ENCODE measurements around the gene PHF21A. TPM values are rescaled to one million over a fixed set of nuclear protein-coding genes. Genes with fewer than 3 reads are reported as not detected.

PHF21A gene
- total RNA-seq, 2 experiments from 2014 or later: 40.4 to 42.6 TPM

DNA sequence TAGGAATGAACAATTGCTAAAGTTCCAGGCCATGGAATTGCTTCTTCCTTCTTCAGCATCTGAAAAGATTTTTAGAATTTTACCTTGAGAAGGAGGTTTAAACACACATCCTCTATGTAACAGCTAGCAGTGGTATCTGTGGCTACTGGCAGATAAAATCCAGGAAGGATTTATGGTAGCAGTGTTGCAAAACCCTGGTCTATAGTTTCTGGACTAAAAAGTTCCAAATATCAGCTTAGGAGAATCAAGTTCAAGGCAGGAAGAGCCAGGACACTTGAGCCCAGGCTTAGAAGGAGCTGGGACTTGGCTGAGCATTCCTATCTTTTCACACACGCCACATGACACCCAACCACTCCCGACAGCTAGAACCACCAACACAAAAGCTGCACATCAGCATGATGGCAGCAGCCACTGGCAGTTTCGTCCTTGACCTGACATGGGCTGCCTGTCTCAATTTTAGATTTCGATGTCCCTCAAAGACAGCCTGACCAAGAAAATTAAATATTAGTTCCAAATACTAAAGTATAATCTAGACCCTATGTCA, 184.7 kb downstream of the PHF21A start:
- peaks cover 4% of the 10 kb centered on the region for H3K4me1 Mint-ChIP-seq (ENCODE audit: low read depth)

GRCh38 chr11:45935349-45936064, 185.7 kb downstream of the PHF21A start:
- H3K27ac Mint-ChIP-seq: no peak overlapping the region
- peaks cover 7% of the 10 kb centered on the region for H3K4me1 Mint-ChIP-seq (ENCODE audit: low read depth)
- no peak for DNase-seq
- H3K27me3 Mint-ChIP-seq (ENCODE audit: low read depth): no peaks in the 10 kb centered on the region
- CTCF ChIA-PET: interaction anchor here (1.2 kb wide), 1 partner anchor 31 kb away, joined by 3 read pairs; no protein-coding TSS in a partner anchor
- no peaks in the 10 kb centered on the region for H3K36me3 Mint-ChIP-seq (ENCODE audit: low read depth)
- intact Hi-C loops (cut with micrococcal nuclease): no loop called here
- no peaks in the 10 kb centered on the region for H3K9me3 Mint-ChIP-seq
- H3K4me3 Mint-ChIP-seq: no peak overlapping the region

More for the DNA sequence above, 184.7 kb downstream of the PHF21A start:
- DNase-seq: no peak
- no peak overlapping the region for H3K27ac Mint-ChIP-seq
- intact Hi-C loops (cut with micrococcal nuclease): no loop called here
- no peaks in the 10 kb centered on the region for H3K27me3 Mint-ChIP-seq (ENCODE audit: low read depth)
- no peak overlapping the region for H3K4me3 Mint-ChIP-seq
- no peaks in the 10 kb centered on the region for H3K9me3 Mint-ChIP-seq
- CTCF ChIA-PET: interaction anchor here (1.2 kb wide), 1 partner anchor 29 kb away, joined by 5 read pairs; no protein-coding TSS in a partner anchor
- H3K36me3 Mint-ChIP-seq (ENCODE audit: low read depth): no peaks in the 10 kb centered on the region

DNA sequence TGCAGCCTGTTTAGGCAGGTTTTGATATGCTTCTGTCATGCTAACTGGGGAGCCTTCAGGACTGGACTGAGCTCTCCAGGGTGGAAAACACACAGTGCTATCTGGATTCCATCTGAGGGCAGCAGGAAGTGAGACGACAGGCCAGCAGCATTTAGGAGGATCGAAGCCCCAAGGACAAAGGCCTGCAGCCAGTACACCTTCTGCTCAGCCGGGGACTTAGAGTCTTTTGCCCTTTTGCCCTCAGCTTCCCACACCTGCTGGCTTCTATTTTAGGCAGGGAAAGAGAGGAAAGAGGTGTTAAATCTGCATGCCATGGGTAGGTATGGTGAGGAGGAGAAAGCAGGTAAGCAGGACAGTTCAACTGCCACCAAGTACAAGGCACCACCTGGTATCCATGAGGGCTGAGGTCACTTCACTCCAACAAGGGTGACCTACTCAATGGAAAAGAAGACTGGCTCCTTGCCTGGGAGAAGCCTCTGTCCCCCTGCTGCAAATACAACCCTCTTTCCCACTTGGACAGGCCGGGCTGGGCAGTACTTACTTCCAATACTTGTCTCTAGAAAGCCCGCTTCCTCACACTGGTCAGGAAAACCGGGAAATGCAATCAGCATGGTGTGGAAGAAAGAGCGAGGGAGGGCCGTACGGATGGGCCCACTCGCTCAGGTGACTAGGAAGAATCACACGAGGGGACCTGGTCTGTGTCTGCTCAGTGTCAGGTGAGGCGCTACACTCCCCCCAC, 186.5 kb downstream of the PHF21A start:
- Mint-ChIP-seq H3K36me3 (ENCODE audit: low read depth) (no peaks in the 10 kb centered on the region), H3K27ac (no peak overlapping the region)
- intact Hi-C loops (cut with micrococcal nuclease): no loop called here

DNA sequence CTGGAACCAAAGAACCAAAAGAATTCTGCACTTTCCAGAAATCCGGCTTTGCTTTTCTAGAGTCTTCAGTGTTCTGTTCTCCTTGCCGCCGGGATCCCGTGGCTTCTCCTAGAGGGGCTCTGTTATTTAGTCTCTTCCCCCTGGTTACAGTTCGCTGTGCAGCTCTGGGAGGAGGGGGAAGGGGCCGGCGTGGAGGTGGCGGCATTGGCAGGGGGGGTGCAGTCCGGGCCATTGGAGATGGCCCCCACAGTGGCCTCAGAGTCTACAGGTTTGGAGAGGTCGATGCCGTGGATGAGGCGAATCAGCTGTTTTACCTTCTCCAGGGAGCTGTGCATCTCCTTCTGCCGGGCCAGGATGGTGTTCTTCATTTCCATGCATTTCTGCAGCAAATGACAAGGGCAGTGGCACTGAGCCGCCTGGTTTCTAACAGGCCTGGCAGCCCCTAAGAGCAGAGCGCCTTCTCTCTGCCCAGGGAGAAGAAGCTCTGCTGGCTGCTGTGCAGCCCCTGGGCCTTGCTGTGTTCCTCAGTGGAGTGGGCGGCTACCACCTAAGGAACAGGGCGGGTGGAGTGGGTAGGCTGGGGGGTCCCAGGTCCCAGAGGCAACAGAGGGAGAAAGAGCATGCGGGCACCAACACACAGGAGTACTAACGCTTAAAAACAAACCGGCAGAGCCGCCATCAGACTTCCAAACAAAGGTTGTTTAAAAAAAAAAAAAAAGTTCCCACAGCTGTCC, 187.2 kb downstream of the PHF21A start:
- no peaks in the 10 kb centered on the region for H3K9me3 Mint-ChIP-seq
- no peaks in the 10 kb centered on the region for H3K27me3 Mint-ChIP-seq (ENCODE audit: low read depth)
- H3K36me3 Mint-ChIP-seq (ENCODE audit: low read depth): no peaks in the 10 kb centered on the region
- H3K4me1 Mint-ChIP-seq (ENCODE audit: low read depth): peaks cover 19% of the 10 kb centered on the region
- CTCF ChIA-PET: no interaction called here
- no peak overlapping the region for H3K4me3 Mint-ChIP-seq
- H3K27ac Mint-ChIP-seq: no peak overlapping the region
- no peak for DNase-seq
- intact Hi-C loops (cut with micrococcal nuclease): no loop called here

More for the DNA sequence above, 186.5 kb downstream of the PHF21A start:
- no peaks in the 10 kb centered on the region for H3K27me3 Mint-ChIP-seq (ENCODE audit: low read depth)
- H3K4me3 Mint-ChIP-seq: no peak overlapping the region
- DNase-seq: no peak
- CTCF ChIA-PET: interaction anchor here (1.2 kb wide), 1 partner anchor 32 kb away, joined by 3 read pairs; no protein-coding TSS in a partner anchor
- peaks cover 15% of the 10 kb centered on the region for H3K4me1 Mint-ChIP-seq (ENCODE audit: low read depth)
- H3K9me3 Mint-ChIP-seq: no peaks in the 10 kb centered on the region

- H3K27me3 Mint-ChIP-seq (ENCODE audit: low read depth): no peaks in the 10 kb centered on the region
- H3K4me3 Mint-ChIP-seq: no peak overlapping the region
- no peaks in the 10 kb centered on the region for H3K36me3 Mint-ChIP-seq (ENCODE audit: low read depth)
- intact Hi-C loops (cut with micrococcal nuclease): no loop called here
- peak overlapping the region; percentile 41 for H3K27ac Mint-ChIP-seq
- no peaks in the 10 kb centered on the region for H3K9me3 Mint-ChIP-seq
- no peak for DNase-seq
- CTCF ChIA-PET: interaction anchor here (0.6 kb wide), 1 partner anchor 242 kb away, joined by 4 read pairs; no protein-coding TSS in a partner anchor
- H3K4me1 Mint-ChIP-seq (ENCODE audit: low read depth): peaks cover 19% of the 10 kb centered on the region
Measured at GRCh38 chr11:45933131-45933831, 188.0 kb downstream of the PHF21A start.

DNA sequence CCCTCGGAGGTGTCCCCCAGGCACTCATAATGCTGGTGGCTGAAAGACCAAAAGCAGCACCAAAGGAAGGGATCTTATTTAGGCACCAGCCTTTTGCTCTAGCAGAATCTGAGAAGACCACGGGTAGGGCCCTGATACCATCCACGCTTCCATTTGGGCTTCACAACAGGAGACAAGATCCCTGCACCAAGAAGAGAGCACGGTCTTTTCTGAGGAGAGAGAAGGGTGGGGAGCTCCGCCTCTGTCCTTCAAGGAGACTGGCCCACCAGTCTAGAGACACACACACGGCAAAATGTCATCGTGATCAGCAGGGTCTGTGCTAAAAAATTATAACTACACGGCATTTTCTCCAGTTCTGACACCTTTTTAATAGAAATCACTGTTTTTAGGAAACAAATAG, 189.0 kb downstream of the PHF21A start:
- intact Hi-C loops (cut with micrococcal nuclease): no loop called here
- H3K4me3 Mint-ChIP-seq: no peak overlapping the region
- H3K27ac Mint-ChIP-seq: no peak overlapping the region

GRCh38 chr11:45931739-45932138, 189.5 kb downstream of the PHF21A start:
- CTCF ChIA-PET: interaction anchor here (1.8 kb wide), 1 partner anchor 75 kb away, joined by 7 read pairs; no protein-coding TSS in a partner anchor
- Mint-ChIP-seq H3K9me3 (no peaks in the 10 kb centered on the region), H3K4me1 (ENCODE audit: low read depth) (peaks cover 19% of the 10 kb centered on the region), H3K4me3 (no peak overlapping the region), H3K36me3 (ENCODE audit: low read depth) (no peaks in the 10 kb centered on the region), H3K27ac (peak overlapping the region; percentile 0), H3K27me3 (ENCODE audit: low read depth) (no peaks in the 10 kb centered on the region)
- no peak for DNase-seq
- intact Hi-C loops (cut with micrococcal nuclease): no loop called here

More for the DNA sequence above, 189.0 kb downstream of the PHF21A start:
- no peak for DNase-seq
- H3K9me3 Mint-ChIP-seq: no peaks in the 10 kb centered on the region
- CTCF ChIA-PET: interaction anchor here (0.6 kb wide), 1 partner anchor 243 kb away, joined by 4 read pairs; no protein-coding TSS in a partner anchor
- peaks cover 19% of the 10 kb centered on the region for H3K4me1 Mint-ChIP-seq (ENCODE audit: low read depth)
- H3K36me3 Mint-ChIP-seq (ENCODE audit: low read depth): no peaks in the 10 kb centered on the region
- no peaks in the 10 kb centered on the region for H3K27me3 Mint-ChIP-seq (ENCODE audit: low read depth)

DNA sequence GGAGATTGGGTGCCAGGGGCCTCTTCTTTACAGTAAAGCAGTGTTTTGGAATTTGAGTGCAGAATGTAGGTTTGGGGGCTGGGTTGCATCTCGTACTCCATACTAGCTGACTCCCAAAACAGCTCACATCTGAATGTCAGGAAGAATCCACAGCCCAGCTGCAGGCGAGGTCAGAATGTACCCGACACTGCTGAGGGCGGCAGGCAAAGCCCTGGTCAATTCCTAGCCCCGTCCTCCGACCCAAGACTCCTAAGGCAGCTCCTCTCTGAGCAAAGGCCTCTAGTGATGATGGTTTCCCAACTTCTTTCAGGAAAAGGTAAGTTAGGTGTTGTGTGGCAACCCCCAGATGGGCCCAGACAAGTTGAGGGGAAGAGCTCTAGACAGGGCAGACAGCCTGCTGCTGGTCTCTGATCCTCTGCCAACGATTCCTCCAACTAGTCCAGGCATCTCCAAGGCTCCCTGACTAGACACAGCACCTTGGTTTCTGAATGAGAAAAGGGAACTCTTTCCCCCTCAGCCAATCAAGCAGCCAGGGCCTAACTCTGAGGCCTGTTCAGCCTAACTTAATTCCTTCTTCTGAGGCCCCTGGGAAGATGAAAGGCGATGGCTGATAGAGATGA, 190.2 kb downstream of the PHF21A start:
- no peak overlapping the region for H3K4me3 Mint-ChIP-seq
- H3K4me1 Mint-ChIP-seq (ENCODE audit: low read depth): peaks cover 19% of the 10 kb centered on the region
- no peaks in the 10 kb centered on the region for H3K9me3 Mint-ChIP-seq
- CTCF ChIA-PET: interaction anchor here (1.8 kb wide), 1 partner anchor 75 kb away, joined by 7 read pairs; no protein-coding TSS in a partner anchor
- peak overlapping the region; percentile 0 for H3K27ac Mint-ChIP-seq
- intact Hi-C loops (cut with micrococcal nuclease): no loop called here
- no peak for DNase-seq
- H3K27me3 Mint-ChIP-seq (ENCODE audit: low read depth): no peaks in the 10 kb centered on the region
- no peaks in the 10 kb centered on the region for H3K36me3 Mint-ChIP-seq (ENCODE audit: low read depth)

GRCh38 chr11:45930031-45930794, 191.0 kb downstream of the PHF21A start:
- intact Hi-C loops (cut with micrococcal nuclease): no loop called here
- Mint-ChIP-seq H3K36me3 (ENCODE audit: low read depth) (no peaks in the 10 kb centered on the region), H3K27ac (peak overlapping the region; percentile 2), H3K9me3 (no peaks in the 10 kb centered on the region), H3K4me1 (ENCODE audit: low read depth) (peaks cover 19% of the 10 kb centered on the region), H3K27me3 (ENCODE audit: low read depth) (no peaks in the 10 kb centered on the region), H3K4me3 (no peak overlapping the region)
- peak; percentile 57 for DNase-seq
- CTCF ChIA-PET: interaction anchor here (1.1 to 1.8 kb wide), 2 partner anchors 11 to 76 kb away, joined by 3 to 7 read pairs; no protein-coding TSS in a partner anchor

DNA sequence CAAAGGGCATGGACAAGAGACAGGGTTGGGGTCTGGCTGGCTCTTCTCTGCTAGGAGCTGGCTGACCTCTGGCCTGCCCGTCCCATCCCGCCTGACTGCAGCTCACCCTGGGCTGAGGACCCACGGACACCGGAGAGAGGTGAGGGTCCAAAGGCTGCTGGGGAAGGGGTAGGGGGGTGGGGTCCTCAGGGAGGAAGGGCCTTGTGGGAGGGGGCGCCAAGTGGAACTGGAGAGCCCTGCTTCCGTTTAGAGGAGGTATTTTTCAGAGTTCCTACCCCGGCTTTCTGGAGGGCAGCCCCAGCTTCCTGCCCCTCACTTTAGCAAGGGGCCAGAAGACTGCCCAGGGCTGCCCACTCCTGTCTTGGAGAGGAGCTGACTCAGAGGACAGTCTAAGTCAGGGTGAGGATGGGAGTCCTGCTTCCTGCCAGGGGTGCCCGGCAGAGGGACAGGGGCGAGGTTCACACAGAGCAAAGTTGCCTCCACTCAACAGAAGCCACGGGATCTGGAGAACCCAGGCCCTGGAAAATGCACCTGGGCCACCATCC, 191.7 kb downstream of the PHF21A start:
- Mint-ChIP-seq H3K4me1 (ENCODE audit: low read depth) (peaks cover 19% of the 10 kb centered on the region), H3K27ac (peak overlapping the region; percentile 2), H3K36me3 (ENCODE audit: low read depth) (no peaks in the 10 kb centered on the region), H3K27me3 (ENCODE audit: low read depth) (no peaks in the 10 kb centered on the region), H3K9me3 (no peaks in the 10 kb centered on the region), H3K4me3 (no peak overlapping the region)
- no peak for DNase-seq
- CTCF ChIA-PET: interaction anchor here (1.1 to 1.8 kb wide), 2 partner anchors 12 to 77 kb away, joined by 3 to 7 read pairs; no protein-coding TSS in a partner anchor
- intact Hi-C loops (cut with micrococcal nuclease): no loop called here
